Activated CD8-positive, alpha-beta memory T cell treated with anti-CD3 and anti-CD28 coated beads, Interleukin-2, amount 50 U/mL, for 24 hours (primary cell): ENCODE measurements around the gene IGLL5.
"Not testable (repeated sequence)": the region's sequence is repeated elsewhere in the genome, so short reads cannot be mapped to it uniquely, and the experiment has no call there.

Experiments
- DNase-seq: peaks from one replicate; pipeline ENCODE4 v3.0.0-alpha.2; 2020; ENCODE audit errors: extremely low read depth

The IGLL5 gene

DNA sequence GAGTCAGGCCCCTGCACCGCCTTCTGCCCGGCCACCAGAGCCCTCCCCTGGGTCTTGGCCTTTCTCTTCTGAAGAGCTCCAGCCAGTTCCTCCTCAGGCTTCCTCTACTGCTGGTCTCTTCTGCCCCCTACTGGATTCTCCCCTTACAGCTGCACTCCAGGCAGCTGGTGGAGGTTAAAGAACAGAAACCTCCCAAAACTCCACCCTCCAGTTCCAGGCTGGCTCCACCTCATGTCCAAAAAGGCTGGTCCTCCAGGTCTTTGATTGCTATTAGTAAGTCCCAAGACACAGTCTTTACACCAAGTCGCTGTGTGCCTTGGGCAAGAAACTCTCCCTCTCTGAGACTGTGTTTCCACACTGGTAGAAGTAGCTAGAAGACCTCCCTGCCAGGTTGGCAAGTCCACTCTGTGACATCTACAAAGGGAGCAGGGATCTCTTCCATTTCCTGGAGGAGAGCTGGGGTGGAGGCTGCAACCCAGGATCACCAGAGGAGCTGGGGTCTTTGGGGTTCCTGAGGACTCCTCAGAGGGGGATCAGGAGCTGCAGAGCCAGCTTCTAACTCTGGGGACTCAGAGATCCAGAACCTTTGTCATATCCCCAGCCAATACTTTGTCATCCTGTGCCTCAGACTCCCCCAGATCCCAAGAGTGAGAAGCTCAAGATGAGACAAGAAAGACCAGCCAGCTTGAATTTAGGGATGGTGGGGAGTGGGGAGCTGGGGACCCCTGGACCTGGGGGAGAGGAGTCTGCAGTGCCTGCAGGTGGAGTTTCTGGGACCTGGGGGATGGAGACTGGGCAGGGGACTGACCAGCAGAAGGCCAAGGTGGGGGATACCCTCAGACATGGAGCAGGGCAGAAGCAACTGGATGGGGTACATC, 3.4 kb upstream of the IGLL5 start:
- DNase-seq: no peak

- DNase-seq: no peak
Measured at GRCh38 chr22:22884888-22885840, 2.5 kb upstream of the IGLL5 start.

GRCh38 chr22:22886546-22886945, 1.1 kb upstream of the IGLL5 start:
- DNase-seq: no peak

DNA sequence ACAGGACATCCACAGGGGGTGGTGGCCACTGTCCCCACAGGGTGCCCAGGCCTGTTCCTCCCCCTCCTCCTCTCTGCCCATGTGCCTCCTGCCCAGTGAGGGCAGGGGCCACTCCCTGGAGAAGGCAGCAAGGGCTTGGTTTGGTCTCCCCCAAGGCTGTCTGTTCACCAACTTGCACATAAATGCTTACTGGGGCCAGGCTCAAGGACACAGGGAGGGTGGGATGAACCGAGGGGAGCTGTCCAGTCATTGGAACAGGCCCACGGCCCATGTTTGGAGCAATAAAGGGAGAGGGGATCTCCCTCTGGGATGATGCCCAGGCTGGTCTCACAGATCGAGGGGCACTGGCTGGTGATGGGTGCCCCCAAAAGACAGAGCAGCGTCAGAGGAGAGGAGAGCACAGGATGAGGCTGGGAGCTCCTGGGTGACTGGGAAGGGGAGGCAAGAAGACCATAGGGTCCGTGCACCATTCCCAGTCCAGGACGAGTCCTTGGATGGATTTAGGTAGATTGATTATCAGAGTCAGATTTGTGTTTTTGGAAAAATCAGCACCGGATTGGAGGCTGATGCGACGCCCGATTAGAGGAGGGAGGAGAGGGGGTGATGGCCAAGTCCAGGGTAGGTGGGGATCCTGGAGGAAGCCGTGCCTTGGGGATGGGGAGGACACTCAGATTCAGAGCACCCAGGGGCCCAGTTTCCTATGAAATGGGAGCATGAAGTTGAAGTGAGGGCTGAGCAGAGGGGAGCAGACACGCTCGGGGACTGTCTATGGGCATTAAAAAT, 1.1 kb downstream of the IGLL5 start:
- no peak for DNase-seq

- DNase-seq: no peak
Measured at GRCh38 chr22:22890085-22890484, 2.5 kb downstream of the IGLL5 start.

DNA sequence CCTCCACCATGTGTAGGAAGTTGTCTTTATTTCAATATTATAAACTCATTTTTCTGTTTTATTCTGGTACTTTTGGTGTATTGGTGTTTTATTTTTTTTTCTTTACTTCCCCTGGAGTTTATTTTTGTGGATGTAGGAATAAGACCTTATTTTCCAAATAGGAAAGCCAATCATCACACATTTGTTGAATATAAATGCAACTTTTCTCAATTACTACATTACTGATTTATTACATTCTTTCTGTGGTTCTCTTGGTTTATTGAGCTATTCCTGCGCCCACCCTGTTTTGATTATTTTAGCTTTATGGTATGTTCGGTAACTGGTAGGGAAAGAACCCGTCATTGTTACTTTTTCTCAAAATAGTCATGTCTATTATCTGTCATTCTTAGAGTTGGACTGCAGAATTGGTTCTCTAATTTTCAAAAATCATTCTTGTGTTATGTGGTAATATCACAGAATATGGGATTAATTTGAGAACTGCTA, 3.6 kb downstream of the IGLL5 start:
- DNase-seq: no peak

GRCh38 chr22:22892096-22893052, 4.8 kb downstream of the IGLL5 start:
- no peak for DNase-seq

GRCh38 chr22:22893077-22893805, 5.6 kb downstream of the IGLL5 start:
- DNase-seq: no peak

GRCh38 chr22:22893891-22894739, 6.5 kb downstream of the IGLL5 start:
- no peak for DNase-seq

DNA sequence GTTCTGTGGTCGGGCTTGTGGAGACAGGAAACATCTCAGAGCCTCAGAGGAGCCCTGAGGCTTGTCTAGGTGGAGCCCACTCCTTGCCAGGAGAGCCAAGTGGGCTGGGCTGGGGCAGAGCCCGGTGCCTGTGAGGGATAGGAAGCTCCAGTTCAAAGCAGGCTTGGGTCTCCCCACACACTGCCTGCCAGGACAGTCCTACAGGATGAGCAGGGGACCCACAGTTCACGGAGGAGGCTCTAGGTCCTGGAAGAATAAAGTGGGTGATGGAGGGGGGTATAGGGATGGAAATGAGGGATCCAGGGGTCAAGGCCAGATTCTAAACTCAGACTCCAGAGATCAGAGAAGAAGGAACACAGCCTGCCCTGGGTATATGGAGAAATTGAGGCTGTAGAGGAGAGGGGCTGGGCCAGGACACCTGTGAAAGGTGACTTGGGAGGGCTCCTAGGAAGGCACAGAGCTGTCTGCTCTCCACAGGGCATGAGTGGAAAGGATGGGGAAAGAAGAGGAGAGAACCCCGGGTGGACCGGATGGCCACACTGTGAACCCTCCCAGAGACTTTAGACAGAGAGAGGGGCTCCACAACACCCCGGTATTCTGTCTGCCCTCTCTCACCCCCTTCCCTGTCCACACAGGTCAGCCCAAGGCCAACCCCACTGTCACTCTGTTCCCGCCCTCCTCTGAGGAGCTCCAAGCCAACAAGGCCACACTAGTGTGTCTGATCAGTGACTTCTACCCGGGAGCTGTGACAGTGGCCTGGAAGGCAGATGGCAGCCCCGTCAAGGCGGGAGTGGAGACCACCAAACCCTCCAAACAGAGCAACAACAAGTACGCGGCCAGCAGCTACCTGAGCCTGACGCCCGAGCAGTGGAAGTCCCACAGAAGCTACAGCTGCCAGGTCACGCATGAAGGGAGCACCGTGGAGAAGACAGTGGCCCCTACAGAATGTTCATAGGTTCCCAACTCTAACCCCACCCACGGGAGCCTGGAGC, 7.4 kb downstream of the IGLL5 start:
- DNase-seq: no peak

DNA sequence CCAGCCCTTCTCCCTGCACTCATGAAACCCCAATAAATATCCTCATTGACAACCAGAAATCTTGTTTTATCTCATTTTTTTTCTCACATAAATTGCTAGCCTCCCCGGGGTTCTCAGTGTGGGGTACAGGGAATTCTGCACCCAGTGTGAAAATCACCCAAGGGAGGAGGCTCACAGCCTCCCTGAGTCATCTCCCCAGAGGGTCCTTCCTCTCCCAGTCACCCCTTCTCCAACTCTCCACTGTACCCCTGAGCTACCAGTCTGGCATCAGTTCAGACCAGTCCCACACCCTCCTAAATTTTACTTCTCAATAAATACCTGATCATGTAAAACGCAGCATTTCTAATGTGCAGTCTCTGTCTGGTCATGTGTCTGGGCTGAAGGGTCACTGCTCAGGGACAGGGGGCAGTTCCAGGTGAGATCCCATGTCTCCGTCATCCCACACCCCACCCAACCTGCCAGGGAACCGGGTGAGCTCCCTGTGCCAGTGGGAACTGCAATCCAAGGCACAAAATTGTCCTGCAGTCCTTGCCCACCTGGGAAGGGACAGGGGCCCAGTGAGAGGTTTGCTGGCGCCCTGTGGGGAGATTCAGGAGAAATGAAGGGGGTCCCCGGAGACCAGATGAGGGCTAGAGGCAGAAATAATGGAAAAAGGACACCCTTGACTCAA, 8.3 kb downstream of the IGLL5 start:
- DNase-seq: no peak

DNA sequence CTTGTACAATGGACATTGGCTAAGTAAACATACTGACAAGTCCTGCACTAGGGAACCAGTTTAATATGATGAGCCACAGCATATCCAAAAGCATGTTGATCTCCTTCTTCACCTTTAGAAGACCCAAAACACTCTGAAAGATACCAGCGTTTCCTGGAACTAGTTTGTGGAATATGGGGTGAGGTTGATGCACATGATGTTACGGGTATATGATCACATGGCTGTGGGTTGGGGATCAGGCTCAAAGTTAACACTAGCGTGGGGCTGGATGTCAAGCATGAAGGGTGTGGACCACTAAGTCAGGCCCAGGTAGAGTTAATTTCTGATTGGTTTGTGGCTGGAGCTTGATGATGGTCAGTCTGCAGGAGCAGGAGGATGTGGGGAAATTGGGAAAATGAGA, 9.0 kb downstream of the IGLL5 start:
- DNase-seq: no peak

DNA sequence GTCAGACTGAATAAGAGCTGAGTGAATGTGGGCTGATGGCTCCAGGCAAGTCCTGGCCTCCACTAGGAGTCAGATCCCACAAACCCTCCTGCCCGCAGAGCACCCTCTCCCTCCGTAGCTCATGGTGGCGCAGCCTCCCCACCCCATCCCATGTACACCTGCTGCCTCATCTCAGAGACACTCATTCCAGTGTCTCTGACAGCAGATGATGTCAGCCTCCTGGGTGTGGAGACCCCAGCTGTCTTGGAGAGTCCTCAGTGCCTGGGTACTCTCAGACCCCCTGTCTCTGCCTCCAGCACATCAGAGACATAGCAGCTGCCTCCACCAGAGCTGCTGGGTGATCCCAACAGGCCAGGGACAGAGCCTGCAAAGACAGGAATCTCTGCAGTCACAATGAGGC, 9.5 kb downstream of the IGLL5 start:
- no peak for DNase-seq

DNA sequence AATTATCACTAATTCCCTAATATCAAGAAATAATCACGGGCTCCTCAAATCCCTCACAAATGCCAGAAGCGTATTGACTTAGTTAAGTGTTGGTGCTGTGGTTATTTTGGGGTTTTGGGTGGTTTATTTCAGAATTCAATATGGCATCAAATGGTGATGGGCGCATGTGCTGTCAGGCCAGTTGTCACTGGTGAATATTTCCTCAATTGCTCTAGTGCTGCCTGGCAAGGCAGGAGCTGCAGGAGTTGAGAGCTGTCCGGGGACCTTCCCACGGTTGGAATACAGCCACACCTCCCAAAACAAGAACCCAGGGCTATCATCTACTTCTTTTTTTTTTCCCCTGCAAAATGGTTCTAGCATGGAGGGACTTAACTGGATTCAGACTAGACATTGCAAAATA, 10.3 kb downstream of the IGLL5 start:
- no peak for DNase-seq

DNA sequence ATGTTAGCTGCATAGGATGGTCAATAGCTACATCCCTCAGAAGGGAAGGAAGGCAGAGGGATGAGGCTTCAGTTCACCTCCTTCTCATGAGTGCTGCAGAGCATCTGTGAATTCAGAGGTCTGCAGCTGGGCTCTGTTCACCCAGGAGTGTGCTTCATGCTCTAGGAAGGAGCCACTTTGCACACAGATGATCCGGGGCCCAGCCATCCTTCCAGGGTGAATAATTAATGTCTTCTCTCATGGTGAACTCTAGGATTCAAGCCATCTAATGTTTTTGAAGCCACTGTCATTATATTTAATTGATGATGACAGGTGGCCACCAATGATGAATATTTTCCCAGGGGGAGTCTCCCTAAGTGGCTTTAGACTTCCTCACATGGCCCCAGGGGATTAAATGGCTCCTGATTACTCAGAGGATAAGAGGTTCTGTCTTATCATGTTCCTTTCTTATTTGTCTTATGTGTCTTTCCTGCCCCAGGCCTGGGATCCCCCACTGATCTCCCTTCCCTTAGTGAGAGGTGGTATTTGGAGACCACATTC, 10.9 kb downstream of the IGLL5 start:
- DNase-seq: not testable (repeated sequence)

GRCh38 chr22:22899342-22900080, 11.9 kb downstream of the IGLL5 start:
- DNase-seq: not testable (repeated sequence)
